Measurements from ENCODE around the gene PRDM11.

The PRDM11 gene

GRCh38 chr11:45149483-45150056 is 3.1 kb downstream of the PRDM11 start:
- Mint-ChIP-seq H3K4me1 (peaks cover 52% of the 10 kb centered on the region), H3K4me3 (peak overlapping the region; percentile 95 to 97 (median 97)), H3K27me3 (ENCODE audit: low read depth) (peaks cover 13% of the 10 kb centered on the region), H3K36me3 (ENCODE audit: low read depth) (peaks cover 4% of the 10 kb centered on the region), H3K27ac (peak overlapping the region in 2 of 3 experiments; percentile 95 to 98), H3K9me3 (no peaks in the 10 kb centered on the region)
- TF ChIP-seq CTCF (IDR thresholded peaks at IDR 0.05; ENCODE audit: unreplicated experiment in 3 of 3): no peak

GRCh38 chr11:45150301-45150700 is 3.9 kb downstream of the PRDM11 start:
- TF ChIP-seq CTCF (IDR thresholded peaks at IDR 0.05; ENCODE audit: unreplicated experiment in 3 of 3): no peak
- peaks cover 8% of the 10 kb centered on the region for H3K27me3 Mint-ChIP-seq (ENCODE audit: low read depth)
- H3K4me1 Mint-ChIP-seq: peaks cover 56% of the 10 kb centered on the region
- H3K36me3 Mint-ChIP-seq (ENCODE audit: low read depth): peaks cover 4% of the 10 kb centered on the region
- H3K27ac Mint-ChIP-seq: peak overlapping the region; percentile 13 to 45 (median 29)
- no peaks in the 10 kb centered on the region for H3K9me3 Mint-ChIP-seq
- peak overlapping the region; percentile 60 to 72 (median 64) for H3K4me3 Mint-ChIP-seq

GRCh38 chr11:45150943-45151342 is 4.5 kb downstream of the PRDM11 start:
- Mint-ChIP-seq H3K4me3 (no peak overlapping the region), H3K9me3 (no peaks in the 10 kb centered on the region), H3K36me3 (ENCODE audit: low read depth) (peaks cover 4% of the 10 kb centered on the region), H3K4me1 (peaks cover 55% of the 10 kb centered on the region), H3K27ac (peak overlapping the region in 2 of 3 experiments; percentile 13 to 29), H3K27me3 (ENCODE audit: low read depth) (peaks cover 1% of the 10 kb centered on the region)
- no peak for TF ChIP-seq CTCF (IDR thresholded peaks at IDR 0.05; ENCODE audit: unreplicated experiment in 3 of 3)

- no peaks in the 10 kb centered on the region for H3K27me3 Mint-ChIP-seq (ENCODE audit: low read depth)
- no peak for TF ChIP-seq CTCF (IDR thresholded peaks at IDR 0.05; ENCODE audit: unreplicated experiment in 3 of 3)
- peaks cover 55% of the 10 kb centered on the region for H3K4me1 Mint-ChIP-seq
- H3K27ac Mint-ChIP-seq: peak overlapping the region in 2 of 3 experiments; percentile 29 to 66
- H3K36me3 Mint-ChIP-seq (ENCODE audit: low read depth): peaks cover 4% of the 10 kb centered on the region
- no peak overlapping the region for H3K4me3 Mint-ChIP-seq
- no peaks in the 10 kb centered on the region for H3K9me3 Mint-ChIP-seq
Measured at GRCh38 chr11:45151362-45151982, 5.0 kb downstream of the PRDM11 start.

GRCh38 chr11:45152740-45153595 is 6.5 kb downstream of the PRDM11 start:
- TF ChIP-seq CTCF (IDR thresholded peaks at IDR 0.05; ENCODE audit: unreplicated experiment in 3 of 3): no peak
- Mint-ChIP-seq H3K27ac (peak overlapping the region in 2 of 3 experiments; percentile 38 to 55), H3K9me3 (no peaks in the 10 kb centered on the region), H3K27me3 (ENCODE audit: low read depth) (no peaks in the 10 kb centered on the region), H3K36me3 (ENCODE audit: low read depth) (peaks cover 4% of the 10 kb centered on the region), H3K4me1 (peaks cover 64% of the 10 kb centered on the region), H3K4me3 (no peak overlapping the region)
